Bronchial epithelial cell (primary cell): ENCODE measurements around the gene MAP1B. TPM values are rescaled to one million over a fixed set of nuclear protein-coding genes. Genes with fewer than 3 reads are reported as not detected.
A peak's percentile ranks its signal among the peaks of the same experiment; 100 is the strongest.

Experiments
- DNase-seq: peaks from one replicate; pipeline ENCODE4 v3.0.0-alpha.2; 2010; ENCODE audit warnings: low read depth
- FAIRE-seq: peaks from 2 replicates; lab custom pipeline; 2011; peaks lifted over from hg19 to GRCh38; lab: Jason Lieb, UNC
- H3K27me3 ChIP-seq: 2 replicates; pipeline ENCODE4 v1.5.1; 2011; ENCODE audit warnings: low read length; ENCODE audit not compliant: control insufficient read depth, insufficient read depth
- H3K36me3 ChIP-seq: 2 replicates; pipeline ENCODE4 v1.5.1; 2011; ENCODE audit warnings: low read length; ENCODE audit not compliant: control insufficient read depth, insufficient read depth
- H3K4me3 ChIP-seq: 2 replicates; pipeline ENCODE4 v1.5.1; 2011; ENCODE audit warnings: mild to moderate bottlenecking, low read depth, low read length, control low read depth
- total RNA-seq: library from RNA; depleted of rRNA; stranded (reverse); fragments of >200 nt; gene quantifications from 2 replicates; pipeline ENCODE4 v1.2.1, GENCODE V29; 2014
- TF ChIP-seq, protein P1 (sequence below): IDR thresholded peaks from 2 replicates; pipeline ENCODE4 v1.5.1; 2011; ENCODE audit warnings: mild to moderate bottlenecking, moderate library complexity, low read length, control low read depth, inconsistent platforms; ENCODE audit not compliant: insufficient read depth, severe bottlenecking

Gene MAP1B
- total RNA-seq, 1 donor from 2014 or later = 5.8 TPM

DNA sequence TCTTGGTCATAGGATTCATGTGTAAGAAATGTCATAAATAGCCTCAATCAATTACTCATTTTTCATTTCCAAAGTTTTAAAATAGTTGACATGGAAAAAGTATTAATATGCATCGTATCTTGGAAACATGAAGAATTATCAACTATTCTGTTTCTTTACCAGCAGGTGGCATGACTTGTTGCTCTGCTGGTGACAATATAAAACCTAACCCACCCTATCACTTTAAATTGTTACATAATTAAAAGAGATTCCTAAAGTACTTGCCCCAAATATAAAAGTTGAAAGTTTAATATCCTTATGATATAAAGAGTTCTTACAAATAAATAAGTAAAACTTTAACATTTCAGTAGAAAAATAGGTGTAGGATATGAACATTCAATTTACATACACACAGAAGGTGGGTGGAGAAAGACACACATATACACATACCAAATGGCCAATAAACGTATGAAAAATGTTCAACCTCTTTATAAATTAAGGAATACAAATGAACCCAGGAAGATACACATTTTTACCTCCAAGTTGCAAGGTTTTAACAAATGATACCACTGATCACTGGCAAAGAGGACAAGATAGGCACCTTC lies 30.6 kb downstream of the MAP1B start:
- DNase-seq (peak; percentile 29), FAIRE-seq (no peak)
- TF ChIP-seq, protein P1, sequence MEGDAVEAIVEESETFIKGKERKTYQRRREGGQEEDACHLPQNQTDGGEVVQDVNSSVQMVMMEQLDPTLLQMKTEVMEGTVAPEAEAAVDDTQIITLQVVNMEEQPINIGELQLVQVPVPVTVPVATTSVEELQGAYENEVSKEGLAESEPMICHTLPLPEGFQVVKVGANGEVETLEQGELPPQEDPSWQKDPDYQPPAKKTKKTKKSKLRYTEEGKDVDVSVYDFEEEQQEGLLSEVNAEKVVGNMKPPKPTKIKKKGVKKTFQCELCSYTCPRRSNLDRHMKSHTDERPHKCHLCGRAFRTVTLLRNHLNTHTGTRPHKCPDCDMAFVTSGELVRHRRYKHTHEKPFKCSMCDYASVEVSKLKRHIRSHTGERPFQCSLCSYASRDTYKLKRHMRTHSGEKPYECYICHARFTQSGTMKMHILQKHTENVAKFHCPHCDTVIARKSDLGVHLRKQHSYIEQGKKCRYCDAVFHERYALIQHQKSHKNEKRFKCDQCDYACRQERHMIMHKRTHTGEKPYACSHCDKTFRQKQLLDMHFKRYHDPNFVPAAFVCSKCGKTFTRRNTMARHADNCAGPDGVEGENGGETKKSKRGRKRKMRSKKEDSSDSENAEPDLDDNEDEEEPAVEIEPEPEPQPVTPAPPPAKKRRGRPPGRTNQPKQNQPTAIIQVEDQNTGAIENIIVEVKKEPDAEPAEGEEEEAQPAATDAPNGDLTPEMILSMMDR = peak; percentile 36
- no peaks in the 10 kb centered on the region for H3K27me3 ChIP-seq
- H3K4me3 ChIP-seq = no peak overlapping the region
- H3K36me3 ChIP-seq = no peaks in the 10 kb centered on the region

DNA sequence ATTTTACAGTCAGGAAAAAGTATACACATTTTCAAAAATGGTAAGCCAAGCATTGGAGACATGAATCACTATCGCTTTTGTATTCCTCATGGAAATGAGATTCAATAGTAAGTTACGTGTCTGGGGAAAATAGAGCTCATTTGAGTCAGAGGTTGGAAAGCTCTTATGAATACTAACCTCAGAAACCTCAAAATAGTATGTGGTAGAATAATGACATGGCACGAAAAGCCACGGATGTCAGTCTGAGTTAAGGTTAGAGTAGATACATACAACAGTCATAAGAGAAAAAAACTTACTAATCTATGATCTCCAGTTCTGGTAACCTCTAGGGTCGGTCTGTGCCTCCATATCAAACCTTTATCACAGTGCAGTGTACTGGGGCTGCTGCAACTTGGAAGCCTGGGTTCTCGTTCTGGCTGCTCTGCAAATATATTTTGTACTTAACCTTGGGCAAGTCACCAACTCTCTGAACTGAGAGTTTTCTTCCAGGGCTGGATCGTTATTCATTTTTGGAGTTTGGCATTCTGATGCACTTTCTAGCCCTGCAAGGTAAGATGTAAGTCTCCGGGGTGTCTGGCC lies 31.8 kb downstream of the MAP1B start:
- DNase-seq = peak; percentile 93
- FAIRE-seq = no peak
- TF ChIP-seq, protein P1 = no peak
- H3K4me3 ChIP-seq = no peak overlapping the region
- no peaks in the 10 kb centered on the region for H3K36me3 ChIP-seq
- no peaks in the 10 kb centered on the region for H3K27me3 ChIP-seq

DNA sequence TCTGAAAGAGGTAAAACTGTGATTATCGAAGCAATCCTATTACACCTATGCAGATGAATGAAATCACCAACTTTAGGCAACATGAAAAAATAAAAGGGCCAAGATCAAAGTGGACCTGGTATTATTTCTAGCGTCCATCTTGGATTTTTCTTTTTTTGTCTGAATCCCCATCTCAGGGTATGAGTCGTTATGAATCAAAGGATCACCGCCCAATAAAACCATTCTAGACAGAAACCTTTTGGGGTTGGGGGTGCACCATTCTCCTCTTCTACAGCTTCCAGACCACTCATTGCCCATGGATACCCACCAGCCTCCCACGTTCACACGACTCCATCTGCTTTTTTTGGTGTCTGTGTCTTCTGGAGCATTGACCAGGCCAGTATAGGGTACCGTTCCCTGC lies 33.4 kb downstream of the MAP1B start:
- Histone ChIP-seq H3K4me3 (no peak overlapping the region), H3K36me3 (no peaks in the 10 kb centered on the region), H3K27me3 (no peaks in the 10 kb centered on the region)
- TF ChIP-seq, protein P1 = no peak
- FAIRE-seq (no peak), DNase-seq (no peak)

DNA sequence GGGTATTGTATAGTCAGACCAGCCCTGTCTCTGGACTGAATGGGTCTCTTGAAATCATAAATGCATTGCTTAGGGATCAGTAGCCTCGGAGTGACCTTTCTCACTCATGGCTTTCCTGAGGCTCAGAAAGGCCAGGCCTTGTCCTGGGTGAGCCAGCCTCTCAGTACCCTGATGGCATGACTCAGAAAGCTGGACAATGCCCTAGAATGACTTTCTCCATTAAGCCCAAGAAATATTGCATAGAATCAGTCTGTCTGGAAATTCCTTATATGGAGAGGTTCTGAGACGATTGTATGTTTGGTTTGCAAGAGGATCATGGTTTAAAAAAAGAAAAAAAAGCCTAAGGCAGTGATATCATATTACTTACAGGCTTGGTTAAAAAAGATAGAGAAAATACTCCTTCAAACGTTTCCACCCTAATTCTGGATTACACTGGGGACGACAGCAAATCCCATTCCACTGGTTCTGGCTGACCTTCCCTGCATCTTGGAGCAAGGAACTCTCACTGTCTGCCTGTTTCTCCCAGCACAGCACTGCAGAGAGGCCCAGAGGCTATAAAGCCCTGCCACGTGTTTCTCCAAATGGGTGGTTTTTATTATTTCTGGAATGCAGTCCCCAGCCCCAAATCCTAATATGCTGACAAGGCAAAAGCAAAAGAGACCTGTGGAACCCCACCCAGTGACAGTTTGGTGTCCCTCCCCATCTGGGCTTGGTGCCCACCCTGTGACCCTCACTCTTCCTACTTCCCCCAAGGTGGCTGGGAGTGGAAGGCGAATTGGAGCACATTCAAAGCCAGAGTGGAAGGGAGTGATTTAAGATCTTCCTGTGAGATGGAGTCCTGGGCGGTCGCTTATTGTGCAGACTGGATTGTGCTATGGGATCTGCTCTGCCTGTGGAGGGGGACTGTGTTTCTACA lies 34.4 kb downstream of the MAP1B start:
- TF ChIP-seq, protein P1 = no peak
- no peak for FAIRE-seq
- peak; percentile 47 for DNase-seq

DNA sequence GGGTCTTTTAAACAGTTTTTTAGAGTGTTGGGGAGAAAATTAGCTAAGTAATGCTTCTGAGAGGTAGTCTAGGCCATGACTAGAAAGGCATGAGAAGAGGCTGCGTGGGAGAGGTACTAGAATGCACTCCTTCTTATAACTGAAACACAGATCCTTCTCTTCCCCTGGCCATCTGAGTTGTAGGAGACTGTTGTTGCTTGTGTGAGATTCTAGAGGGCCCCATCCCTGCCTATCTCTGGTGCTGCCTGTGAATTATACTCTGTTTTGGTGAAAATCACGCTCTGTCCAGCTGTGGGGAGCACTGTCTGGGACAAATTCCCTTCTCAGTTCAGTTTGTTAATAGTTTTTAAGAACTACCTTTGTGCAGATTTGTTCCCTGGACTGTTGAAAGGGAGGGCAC lies 37.5 kb downstream of the MAP1B start:
- FAIRE-seq = no peak
- DNase-seq = no peak
- Histone ChIP-seq H3K36me3 (no peaks in the 10 kb centered on the region), H3K27me3 (no peaks in the 10 kb centered on the region), H3K4me3 (no peak overlapping the region)
- TF ChIP-seq, protein P1 = no peak

More for the DNA sequence above, 34.4 kb downstream of the MAP1B start:
- Histone ChIP-seq H3K27me3 (no peaks in the 10 kb centered on the region), H3K4me3 (no peak overlapping the region), H3K36me3 (no peaks in the 10 kb centered on the region)
